ENCODE measurements around the gene LGR4.

GRCh38 chr11:27348340-27348873 is 124.2 kb downstream of the LGR4 start:
- TF ChIP-seq, protein P1, sequence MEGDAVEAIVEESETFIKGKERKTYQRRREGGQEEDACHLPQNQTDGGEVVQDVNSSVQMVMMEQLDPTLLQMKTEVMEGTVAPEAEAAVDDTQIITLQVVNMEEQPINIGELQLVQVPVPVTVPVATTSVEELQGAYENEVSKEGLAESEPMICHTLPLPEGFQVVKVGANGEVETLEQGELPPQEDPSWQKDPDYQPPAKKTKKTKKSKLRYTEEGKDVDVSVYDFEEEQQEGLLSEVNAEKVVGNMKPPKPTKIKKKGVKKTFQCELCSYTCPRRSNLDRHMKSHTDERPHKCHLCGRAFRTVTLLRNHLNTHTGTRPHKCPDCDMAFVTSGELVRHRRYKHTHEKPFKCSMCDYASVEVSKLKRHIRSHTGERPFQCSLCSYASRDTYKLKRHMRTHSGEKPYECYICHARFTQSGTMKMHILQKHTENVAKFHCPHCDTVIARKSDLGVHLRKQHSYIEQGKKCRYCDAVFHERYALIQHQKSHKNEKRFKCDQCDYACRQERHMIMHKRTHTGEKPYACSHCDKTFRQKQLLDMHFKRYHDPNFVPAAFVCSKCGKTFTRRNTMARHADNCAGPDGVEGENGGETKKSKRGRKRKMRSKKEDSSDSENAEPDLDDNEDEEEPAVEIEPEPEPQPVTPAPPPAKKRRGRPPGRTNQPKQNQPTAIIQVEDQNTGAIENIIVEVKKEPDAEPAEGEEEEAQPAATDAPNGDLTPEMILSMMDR (IDR thresholded peaks at IDR 0.05; ENCODE audit: low read depth, low read length, poor library complexity, severe bottlenecking), result no peak
- no peak for TF ChIP-seq EZH2phosphoT487 (IDR thresholded peaks at IDR 0.05; ENCODE audit: borderline replicate concordance, low read length)

Measured in DOHH2 (cell line).